ENCODE data around the gene ADAM19. TPM values are rescaled to one million over a fixed set of nuclear protein-coding genes. Genes with fewer than 3 reads are reported as not detected.

Gene ADAM19
- total and polyA plus RNA-seq, 4 donors: 3.1 to 17.6 (median 12.9) TPM

- Histone ChIP-seq H3K4me3 (no peak overlapping the region), H3K9ac (ENCODE audit: insufficient read depth in 1 of 2, low read length in 2 of 2) (no peak overlapping the region), H3K27ac (ENCODE audit: low read depth in 1 of 2, low read length in 1 of 2) (no peak overlapping the region), H3K36me3 (ENCODE audit: control insufficient read depth in 4 of 4, insufficient read depth in 4 of 4, low read length in 4 of 4) (peaks cover 6 to 18% (median 8%) of the 10 kb centered on the region in 4 donors), H3K9me3 (ENCODE audit: control insufficient read depth in 4 of 4, insufficient read depth in 3 of 4, low read length in 3 of 4) (peaks cover 0 to 4% (median 0%) of the 10 kb centered on the region in 4 donors), H3K4me1 (ENCODE audit: control insufficient read depth in 5 of 5, insufficient read depth in 5 of 5, low read length in 5 of 5) (peaks cover 0 to 11% (median 5%) of the 10 kb centered on the region in 5 donors), H3K27me3 (ENCODE audit: control insufficient read depth in 3 of 3, insufficient read depth in 3 of 3, low read length in 2 of 3) (no peaks in the 10 kb centered on the region)
- TF ChIP-seq CTCF (IDR thresholded peaks at IDR 0.05; ENCODE audit: control extremely low read depth, extremely low read depth): no peak
- DNase-seq (no peak), ATAC-seq (ENCODE audit: insufficient read depth, low FRiP score) (no peak)
- WGBS, 2 donors: 97 to 98% methylated on average over 6 of the region's 6 CpGs
Observed at GRCh38 chr5:157505496-157505895, 70.1 kb downstream of the ADAM19 start.

GRCh38 chr5:157504053-157504452 lies 71.5 kb downstream of the ADAM19 start:
- no peak for DNase-seq

GRCh38 chr5:157502143-157502647 lies 73.4 kb downstream of the ADAM19 start:
- Histone ChIP-seq H3K27me3 (ENCODE audit: control insufficient read depth in 3 of 3, insufficient read depth in 3 of 3, low read length in 2 of 3) (no peaks in the 10 kb centered on the region), H3K36me3 (ENCODE audit: control insufficient read depth in 4 of 4, insufficient read depth in 4 of 4, low read length in 4 of 4) (peaks cover 0 to 9% (median 4%) of the 10 kb centered on the region in 4 donors), H3K9me3 (ENCODE audit: control insufficient read depth in 4 of 4, insufficient read depth in 3 of 4, low read length in 3 of 4) (peaks cover 0 to 4% (median 0%) of the 10 kb centered on the region in 4 donors), H3K4me3 (no peak overlapping the region), H3K4me1 (ENCODE audit: control insufficient read depth in 5 of 5, insufficient read depth in 5 of 5, low read length in 5 of 5) (peaks cover 0 to 7% (median 3%) of the 10 kb centered on the region in 5 donors), H3K27ac (ENCODE audit: low read depth in 1 of 2, low read length in 1 of 2) (no peak overlapping the region), H3K9ac (ENCODE audit: insufficient read depth in 1 of 2, low read length in 2 of 2) (no peak overlapping the region)
- DNase-seq (peak in 2 of 3 donors; percentile 29 to 39), ATAC-seq (ENCODE audit: insufficient read depth, low FRiP score) (peak; percentile 10)
- 35 to 60% methylated on average over 8 of the region's 8 CpGs for WGBS, 2 donors
- no peak for TF ChIP-seq CTCF (IDR thresholded peaks at IDR 0.05; ENCODE audit: control extremely low read depth, extremely low read depth)

More at GRCh38 chr5:157504053-157504452, 71.5 kb downstream of the ADAM19 start:
- TF ChIP-seq CTCF (IDR thresholded peaks at IDR 0.05; ENCODE audit: control extremely low read depth, extremely low read depth): no peak
- Histone ChIP-seq H3K27ac (ENCODE audit: low read depth in 1 of 2, low read length in 1 of 2) (no peak overlapping the region), H3K27me3 (ENCODE audit: control insufficient read depth in 3 of 3, insufficient read depth in 3 of 3, low read length in 2 of 3) (no peaks in the 10 kb centered on the region), H3K9ac (ENCODE audit: insufficient read depth in 1 of 2, low read length in 2 of 2) (no peak overlapping the region), H3K36me3 (ENCODE audit: control insufficient read depth in 4 of 4, insufficient read depth in 4 of 4, low read length in 4 of 4) (peaks cover 5 to 14% (median 7%) of the 10 kb centered on the region in 4 donors), H3K9me3 (ENCODE audit: control insufficient read depth in 4 of 4, insufficient read depth in 3 of 4, low read length in 3 of 4) (peaks cover 0 to 4% (median 0%) of the 10 kb centered on the region in 4 donors), H3K4me3 (no peak overlapping the region), H3K4me1 (ENCODE audit: control insufficient read depth in 5 of 5, insufficient read depth in 5 of 5, low read length in 5 of 5) (peaks cover 0 to 11% (median 5%) of the 10 kb centered on the region in 5 donors)
- ATAC-seq (ENCODE audit: insufficient read depth, low FRiP score): no peak
- 90 to 91% methylated on average over 8 of the region's 8 CpGs for WGBS, 2 donors
